ENCODE measurements around the gene COL9A1.

- TF ChIP-seq CTCF (conservative IDR thresholded peaks at IDR 0.05) (no peak), EZH2 (IDR thresholded peaks at IDR 0.05; ENCODE audit: low read depth) (no peak)
These were observed 94.6 kb downstream of the COL9A1 start for GRCh38 chr6:70208235-70208790.
